HG03196 (cell line): ENCODE results near the gene CCDC92.

Experiments
- ATAC-seq: cut with Tn5 transposase; IDR thresholded peaks from one replicate; pipeline ENCODE4 v1.9.1; 2021; ENCODE audit not compliant: unreplicated experiment

Gene CCDC92

GRCh38 chr12:123937707-123938591 lies 34.7 kb downstream of the CCDC92 start:
- no peak for ATAC-seq

GRCh38 chr12:123936956-123937706 lies 35.5 kb downstream of the CCDC92 start:
- ATAC-seq, result no peak

DNA sequence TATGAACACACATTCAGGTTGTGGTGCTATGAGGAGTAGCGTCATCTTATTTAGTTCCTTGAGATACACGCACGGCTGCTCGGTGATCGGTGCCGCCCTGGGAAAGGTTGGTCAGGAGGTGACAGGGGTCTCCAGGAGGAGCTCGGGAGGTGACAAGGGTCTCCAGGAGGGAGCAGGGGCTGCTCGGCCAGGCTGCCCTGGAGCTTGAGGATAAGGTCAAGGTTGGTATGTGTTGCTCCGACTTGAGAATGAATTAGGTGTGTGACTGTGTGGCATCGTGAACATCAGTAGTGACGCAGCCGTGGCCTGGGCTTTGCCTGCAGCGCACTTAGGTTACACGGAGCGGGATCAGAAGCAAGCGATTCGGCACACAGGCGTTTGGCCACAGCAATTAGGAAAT lies 36.2 kb downstream of the CCDC92 start:
- ATAC-seq, result no peak

- ATAC-seq, result no peak
These were observed 36.7 kb downstream of the CCDC92 start for GRCh38 chr12:123935956-123936355.

DNA sequence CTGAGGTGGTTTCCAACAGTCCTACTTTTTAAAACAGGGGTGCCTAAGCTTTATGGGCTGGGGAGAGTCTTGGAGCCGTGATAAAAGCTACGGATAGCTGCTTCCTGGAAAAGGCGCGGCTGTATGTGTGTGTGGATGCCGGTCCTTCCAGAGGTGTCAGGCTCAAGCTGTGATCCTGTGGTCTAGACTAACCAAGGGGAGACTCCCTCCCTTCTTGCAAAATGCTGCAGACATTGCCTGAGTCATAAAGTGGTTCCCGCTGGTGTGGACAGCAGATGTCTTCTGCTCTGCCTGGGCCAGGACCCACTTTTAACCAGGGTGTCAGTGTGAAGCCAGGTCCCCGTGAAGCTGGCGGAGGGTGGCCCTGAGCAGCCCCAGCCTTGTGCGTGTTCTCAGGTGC lies 37.8 kb downstream of the CCDC92 start:
- no peak for ATAC-seq

GRCh38 chr12:123934016-123934620 lies 38.5 kb downstream of the CCDC92 start:
- no peak for ATAC-seq

DNA sequence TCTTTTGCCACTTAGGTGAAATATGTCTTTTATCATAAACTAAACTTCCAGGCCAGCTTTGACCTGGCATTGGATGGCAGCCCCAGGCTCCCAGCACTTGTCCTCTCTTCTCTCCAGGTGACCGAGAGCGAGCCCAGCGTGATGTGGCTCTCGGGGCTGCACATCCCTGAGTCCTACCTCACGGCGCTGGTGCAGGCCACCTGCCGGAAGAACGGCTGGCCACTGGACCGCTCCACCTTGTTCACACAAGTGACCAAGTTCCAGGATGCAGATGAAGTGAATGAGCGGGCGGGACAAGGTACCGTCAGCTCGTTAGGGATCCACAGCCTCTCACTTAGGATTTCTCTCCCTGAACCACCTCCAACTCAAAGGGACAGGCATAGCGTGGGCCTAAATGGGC lies 39.4 kb downstream of the CCDC92 start:
- ATAC-seq, result no peak

DNA sequence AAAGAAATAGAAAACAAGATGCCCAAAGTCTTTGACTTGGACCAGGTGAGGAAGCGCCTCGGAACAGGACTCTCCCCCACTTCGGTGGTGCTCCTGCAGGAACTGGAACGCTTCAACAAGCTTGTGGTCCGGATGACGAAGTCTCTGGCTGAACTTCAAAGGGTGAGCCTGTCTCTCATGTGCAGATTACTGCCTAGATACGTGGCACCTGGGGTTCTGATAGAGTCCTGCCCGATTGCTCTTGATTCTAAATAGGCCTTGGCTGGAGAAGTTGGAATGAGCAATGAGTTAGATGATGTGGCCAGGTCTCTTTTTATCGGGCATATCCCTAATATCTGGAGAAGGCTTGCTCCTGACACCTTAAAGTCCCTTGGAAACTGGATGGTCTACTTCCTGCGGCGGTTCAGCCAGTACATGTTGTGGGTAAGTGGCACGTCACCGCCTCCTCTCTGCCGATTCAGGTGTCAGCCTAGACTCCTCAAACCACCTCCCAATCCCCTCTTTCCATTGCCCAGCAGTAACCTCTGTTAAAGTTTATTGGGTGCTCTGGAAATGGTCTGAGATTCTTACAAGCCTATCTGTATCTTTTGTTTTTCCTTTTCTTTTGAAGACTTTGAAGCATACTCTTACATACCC lies 40.8 kb downstream of the CCDC92 start:
- no peak for ATAC-seq

- no peak for ATAC-seq
These were observed 42.6 kb downstream of the CCDC92 start for GRCh38 chr12:123929946-123930583.

DNA sequence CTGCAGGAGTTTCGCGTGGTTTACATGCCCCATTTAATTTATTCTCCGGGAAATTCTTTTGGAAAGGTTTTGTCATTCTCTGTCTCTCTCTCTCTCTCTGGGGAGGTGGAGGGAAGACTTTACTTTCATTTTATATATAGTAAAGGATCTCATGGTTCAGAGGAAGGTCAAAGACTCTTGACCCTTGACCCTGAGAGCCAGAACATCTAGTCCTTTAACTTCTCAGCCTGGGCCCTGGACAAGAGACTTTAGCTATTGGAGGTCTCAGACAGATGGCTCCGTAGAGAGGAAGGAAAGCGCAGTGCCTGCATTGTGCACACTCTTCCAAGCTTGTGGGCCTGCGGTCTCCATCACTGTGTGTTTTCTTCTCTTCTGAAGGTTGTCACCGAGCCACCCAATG lies 43.7 kb downstream of the CCDC92 start:
- no peak for ATAC-seq

GRCh38 chr12:123928274-123928865 lies 44.3 kb downstream of the CCDC92 start:
- ATAC-seq, result no peak

DNA sequence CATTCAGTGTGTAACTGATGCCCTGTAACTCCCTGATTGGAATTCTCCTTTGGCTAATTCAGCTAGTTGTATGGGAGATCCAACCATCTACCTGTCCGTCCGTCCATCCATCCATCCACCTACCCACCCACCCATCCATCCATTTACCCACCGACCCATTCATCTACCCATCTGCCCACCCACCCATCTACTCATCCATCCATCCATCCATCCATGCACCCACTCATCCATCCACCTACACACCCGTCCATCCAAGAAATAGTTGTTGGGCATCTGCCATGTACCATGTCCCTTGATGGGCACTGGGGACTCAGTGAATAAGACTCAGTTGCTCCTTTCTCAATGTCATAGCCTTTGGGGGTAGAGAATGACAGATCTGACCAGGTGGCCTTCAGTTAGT lies 48.1 kb downstream of the CCDC92 start:
- ATAC-seq, result no peak

DNA sequence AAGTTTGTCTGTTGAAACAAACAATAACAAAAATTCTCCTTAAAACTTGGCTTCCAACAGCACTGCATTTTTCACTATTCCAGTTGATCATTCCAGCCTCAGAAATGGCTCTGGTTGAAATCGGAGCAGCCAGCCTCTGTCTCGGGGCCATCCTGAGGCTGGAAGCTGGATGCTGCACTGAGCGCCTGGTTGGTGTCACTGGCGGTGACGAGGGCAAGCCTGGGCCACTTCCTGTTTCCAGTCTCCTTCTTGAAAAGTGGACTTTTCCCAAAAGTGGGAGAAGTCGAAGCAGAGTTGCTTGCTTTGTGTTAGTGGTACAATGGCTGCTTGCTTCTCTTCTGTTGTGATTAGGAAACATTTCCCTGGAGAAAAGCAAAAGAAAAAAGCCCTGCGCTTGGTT lies 48.7 kb downstream of the CCDC92 start:
- ATAC-seq, result no peak

DNA sequence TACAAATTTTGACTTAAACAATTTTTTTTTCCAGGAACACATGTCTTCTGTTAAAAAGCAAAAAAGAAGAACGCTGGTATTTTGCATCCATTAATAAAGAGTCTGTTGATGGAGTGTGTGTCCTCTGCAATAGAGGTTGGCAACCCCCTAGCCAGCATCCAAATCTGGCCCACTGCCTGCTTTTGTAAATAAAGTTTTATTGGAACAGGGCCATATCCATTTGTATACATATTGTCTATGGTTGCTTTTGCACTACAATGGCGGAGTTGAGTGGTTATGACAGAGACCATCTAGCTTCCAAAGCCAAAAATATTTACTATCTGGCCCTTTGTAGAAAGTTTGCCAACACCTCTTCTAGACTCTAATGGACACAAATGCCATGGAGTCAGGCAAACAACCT lies 49.6 kb downstream of the CCDC92 start:
- ATAC-seq, result no peak

- ATAC-seq, result no peak
These were observed 52.7 kb downstream of the CCDC92 start for GRCh38 chr12:123919980-123920360.

DNA sequence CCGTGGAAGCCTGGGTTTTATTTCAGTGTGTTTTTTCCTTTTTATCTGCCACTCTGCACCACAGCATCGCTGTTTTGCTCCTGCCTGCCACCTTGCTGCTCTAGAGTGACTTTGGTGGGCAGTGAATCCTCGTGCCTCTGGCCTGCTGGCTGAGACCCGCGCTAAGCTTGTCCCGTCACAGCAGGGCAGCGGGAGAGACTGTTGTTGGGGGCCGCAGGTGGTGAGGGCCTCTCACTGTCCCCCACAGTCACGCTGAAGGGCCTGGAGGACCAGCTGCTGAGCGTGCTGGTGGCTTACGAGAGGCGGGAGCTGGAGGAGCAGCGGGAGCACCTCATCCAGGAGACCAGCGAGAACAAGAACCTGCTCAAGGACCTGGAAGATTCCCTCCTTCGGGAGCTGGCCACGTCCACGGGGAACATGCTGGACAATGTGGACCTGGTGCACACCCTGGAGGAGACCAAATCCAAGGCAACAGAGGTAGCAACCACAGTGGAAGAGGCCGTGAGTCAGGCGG lies 55.2 kb downstream of the CCDC92 start:
- ATAC-seq, result no peak

- no peak for ATAC-seq
These were observed 55.9 kb downstream of the CCDC92 start for GRCh38 chr12:123916729-123917128.

DNA sequence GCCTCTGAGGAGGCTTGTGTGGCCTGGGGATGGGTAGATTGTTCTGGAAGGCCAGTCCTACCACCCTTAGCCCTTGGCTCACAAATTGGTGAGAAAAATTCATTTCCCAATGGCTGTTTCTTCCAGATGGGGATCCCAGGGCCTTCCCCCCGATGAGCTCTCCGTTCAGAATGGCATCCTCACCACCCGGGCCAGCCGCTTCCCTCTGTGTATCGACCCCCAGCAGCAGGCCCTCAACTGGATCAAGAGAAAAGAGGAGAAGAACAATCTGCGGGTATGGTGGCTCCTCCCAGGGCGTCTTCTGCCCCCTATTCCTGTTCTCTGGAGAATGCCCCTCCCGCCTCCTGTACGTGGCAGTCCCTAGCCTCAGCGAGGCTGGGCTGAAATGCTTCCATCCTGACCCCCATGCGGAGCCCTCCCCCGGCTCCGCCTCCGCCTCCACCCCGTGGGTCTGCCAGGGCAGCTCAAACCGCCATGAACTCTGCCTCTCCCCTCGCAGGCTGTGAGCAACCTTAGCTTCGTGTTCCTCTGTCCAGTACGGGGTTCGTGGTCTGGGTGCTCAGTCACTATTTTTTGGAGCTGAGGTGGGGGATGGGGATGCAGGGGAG lies 57.8 kb downstream of the CCDC92 start:
- ATAC-seq, result no peak

DNA sequence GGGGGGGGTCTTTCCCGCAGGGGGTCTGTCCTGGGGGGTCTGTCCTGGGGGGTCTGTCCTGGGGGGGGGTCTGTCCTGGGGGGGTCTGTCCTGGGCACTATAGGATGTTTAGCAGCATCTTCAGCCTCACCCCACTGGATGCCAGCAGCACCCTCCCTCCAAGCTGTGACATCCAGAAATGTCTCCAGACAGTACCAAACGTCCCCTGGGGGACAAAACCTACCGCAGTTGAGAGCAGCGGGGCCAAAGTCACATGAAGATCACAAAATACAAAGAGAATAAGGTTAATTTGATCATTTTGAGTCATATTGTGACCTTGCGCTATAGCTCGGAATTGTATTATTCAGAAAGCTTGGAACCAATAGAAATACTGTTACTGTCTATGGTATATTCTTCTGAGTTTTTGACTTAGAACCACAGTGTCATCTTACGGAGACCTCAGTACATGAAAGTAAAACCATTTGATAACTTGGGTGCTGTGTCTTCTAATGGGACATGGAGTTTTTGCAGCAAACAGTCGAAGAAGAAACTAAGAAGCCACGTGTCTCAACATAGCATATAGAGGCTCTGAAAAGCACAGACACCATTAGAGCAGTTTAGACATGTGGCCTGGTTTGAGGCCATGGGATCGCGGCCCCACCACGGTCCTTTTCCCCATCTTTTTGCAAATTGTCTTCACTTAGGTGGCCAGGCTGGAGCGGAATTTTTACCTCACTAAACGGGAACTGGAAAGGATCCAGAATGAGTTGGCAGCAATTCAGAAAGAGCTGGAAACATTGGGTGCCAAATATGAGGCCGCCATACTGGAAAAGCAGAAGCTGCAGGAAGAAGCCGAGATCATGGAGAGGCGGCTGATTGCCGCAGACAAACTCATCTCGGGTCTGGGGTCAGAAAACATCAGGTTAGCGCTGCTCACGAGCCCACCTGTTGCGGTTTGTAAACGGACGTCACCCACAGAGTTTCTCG lies 59.9 kb downstream of the CCDC92 start:
- ATAC-seq, result no peak
